H1 (cell line): ENCODE data around the gene OGFR. TPM values are rescaled to one million over a fixed set of nuclear protein-coding genes. Genes with fewer than 3 reads are reported as not detected.

ENCODE experiments used
- CTCF ChIA-PET: fragments of 300-600 bp; sonication (Branson Sonifier 250); formaldehyde crosslinking; loops from one replicate; lab custom pipeline; 2021; ENCODE audit not compliant: partially characterized antibody; lab: Charles Lee
- POLR2A ChIA-PET: fragments of 300-600 bp; sonication (Branson Sonifier 250); formaldehyde crosslinking; loops from one replicate; lab custom pipeline; 2021; ENCODE audit warnings: inconsistent platforms; ENCODE audit not compliant: partially characterized antibody; lab: Charles Lee
- DNase-seq, 2 experiments: peaks; one replicate each; pipeline versions ENCODE4 v3.0.0 to v3.0.0-alpha.2; 2010 to 2022; ENCODE audit warnings: low spot score in 2 of 2, low read depth in 1 of 2, mixed read lengths in 1 of 2
- FAIRE-seq: peaks from 2 replicates; lab custom pipeline; 2011; peaks lifted over from hg19 to GRCh38; lab: Jason Lieb, UNC
- H2AFZ ChIP-seq: 2 replicates; pipeline ENCODE4 v1.8.1; 2012; ENCODE audit warnings: low read length, inconsistent platforms
- H2AK5ac ChIP-seq: 2 replicates; pipeline ENCODE4 v1.6.1; 2013; ENCODE audit warnings: low read depth, low read length
- H2BK120ac ChIP-seq: replicated peaks from 2 replicates; pipeline ENCODE3; 2013; ENCODE audit warnings: low read depth, low read length, inconsistent platforms
- H2BK12ac ChIP-seq: 2 replicates; pipeline ENCODE4 v1.6.1; 2013; ENCODE audit warnings: low read depth, low read length
- H2BK15ac ChIP-seq: 2 replicates; pipeline ENCODE4 v1.6.1; 2013; ENCODE audit warnings: low read length
- H2BK20ac ChIP-seq: 2 replicates; pipeline ENCODE4 v1.6.1; 2013; ENCODE audit warnings: low read length
- H2BK5ac ChIP-seq: 2 replicates; pipeline ENCODE4 v1.6.1; 2013; ENCODE audit warnings: low read depth, low read length
- H3K14ac ChIP-seq: 2 replicates; pipeline ENCODE4 v1.6.1; 2013; ENCODE audit warnings: inconsistent platforms; ENCODE audit not compliant: insufficient read length
- H3K18ac ChIP-seq: 2 replicates; pipeline ENCODE4 v1.6.1; 2013; ENCODE audit warnings: low read length; ENCODE audit errors: extremely low read depth
- H3K23ac ChIP-seq: 2 replicates; pipeline ENCODE4 v1.6.1; 2013; ENCODE audit warnings: inconsistent platforms; ENCODE audit not compliant: insufficient read length
- H3K23me2 ChIP-seq: 2 replicates; pipeline ENCODE4 v1.6.1; 2013; ENCODE audit warnings: low read depth, low read length
- H3K27ac ChIP-seq: 2 replicates; pipeline ENCODE4 v1.6.1; 2011; ENCODE audit warnings: low read depth, low read length, inconsistent platforms
- H3K27me3 ChIP-seq, 4 experiments: replicated peaks in 1 of 4; 1 replicate in 1 of 4; 2 replicates in 3 of 4; pipeline versions ENCODE4 v1.6.1 to v1.8.1; 2011 to 2013; ENCODE audit warnings: low read length in 3 of 4, mild to moderate bottlenecking in 3 of 4, inconsistent platforms in 2 of 4, mixed read lengths in 2 of 4, moderate library complexity in 1 of 4; ENCODE audit not compliant: control insufficient read depth in 3 of 4, insufficient read depth in 3 of 4; ENCODE audit errors: extremely low read depth in 1 of 4
- H3K36me3 ChIP-seq, 4 experiments: 2 replicates each; pipeline versions ENCODE4 v1.6.1 to v1.8.1; 2011 to 2013; ENCODE audit warnings: mild to moderate bottlenecking in 4 of 4, low read length in 3 of 4, moderate library complexity in 2 of 4, control low read depth in 1 of 4, inconsistent platforms in 1 of 4; ENCODE audit not compliant: insufficient read depth in 4 of 4, control insufficient read depth in 2 of 4
- H3K4ac ChIP-seq: replicated peaks from 2 replicates; pipeline ENCODE3; 2013; ENCODE audit warnings: low read length, low read depth, mixed read lengths, inconsistent platforms; ENCODE audit not compliant: insufficient read length
- H3K4me1 ChIP-seq, 4 experiments: replicated peaks in 1 of 4; 1 replicate in 1 of 4; 2 replicates in 3 of 4; pipeline versions ENCODE4 v1.6.1 to v1.8.1; 2011 to 2013; ENCODE audit warnings: low read length in 3 of 4, inconsistent platforms in 2 of 4, mixed read lengths in 1 of 4; ENCODE audit not compliant: insufficient read depth in 4 of 4, control insufficient read depth in 3 of 4
- H3K4me2 ChIP-seq, 2 experiments: 2 replicates each; pipeline versions ENCODE4 v1.6.1 to v1.8.1; 2011 to 2013; ENCODE audit warnings: low read depth in 2 of 2, low read length in 2 of 2, control low read depth in 1 of 2, inconsistent platforms in 1 of 2, mild to moderate bottlenecking in 1 of 2; ENCODE audit not compliant: insufficient read depth in 1 of 2
- H3K4me3 ChIP-seq, 4 experiments: fragments of 200-600, 300-600 bp in 1 of 4; sonication (generic), shearing (Covaris generic), sonication (Bioruptor Twin) in 1 of 4; 2 replicates each; pipeline versions ENCODE4 v1.5.1 to v1.8.1; 2011 to 2016; ENCODE audit warnings: low read length in 4 of 4, low read depth in 3 of 4, control low read depth in 2 of 4, inconsistent platforms in 2 of 4, mild to moderate bottlenecking in 2 of 4, mixed read lengths in 1 of 4, moderate library complexity in 1 of 4; ENCODE audit not compliant: insufficient read depth in 2 of 4; ENCODE audit errors: extremely low read depth in 1 of 4
- H3K56ac ChIP-seq: replicated peaks from 2 replicates; pipeline ENCODE3; 2013; ENCODE audit warnings: low read depth, mild to moderate bottlenecking, mixed read lengths, low read length, inconsistent platforms; ENCODE audit not compliant: insufficient read length
- H3K79me1 ChIP-seq: 2 replicates; pipeline ENCODE4 v1.6.1; 2013; ENCODE audit warnings: low read depth, low read length, control low read depth
- H3K79me2 ChIP-seq, 2 experiments: 2 replicates each; pipeline versions ENCODE4 v1.6.1 to v1.8.1; 2012 to 2013; ENCODE audit warnings: low read length in 2 of 2, mild to moderate bottlenecking in 2 of 2, inconsistent platforms in 1 of 2; ENCODE audit not compliant: insufficient read depth in 2 of 2, control insufficient read depth in 1 of 2
- H3K9ac ChIP-seq, 4 experiments: replicated peaks in 1 of 4; 1 replicate in 1 of 4; 2 replicates in 3 of 4; pipeline versions ENCODE4 v1.6.1 to v1.8.1; 2011 to 2013; ENCODE audit warnings: low read depth in 3 of 4, low read length in 3 of 4, control low read depth in 2 of 4, mild to moderate bottlenecking in 2 of 4, moderate library complexity in 2 of 4, inconsistent platforms in 1 of 4; ENCODE audit errors: extremely low read depth in 1 of 4
- H3K9me3 ChIP-seq, 2 experiments: 2 replicates each; pipeline versions ENCODE4 v1.6.1 to v1.8.1; 2012 to 2013; ENCODE audit warnings: mild to moderate bottlenecking in 2 of 2, moderate library complexity in 2 of 2, control low read depth in 1 of 2, inconsistent platforms in 1 of 2, low read depth in 1 of 2, low read length in 1 of 2, mixed read lengths in 1 of 2; ENCODE audit not compliant: insufficient read depth in 2 of 2
- H4K20me1 ChIP-seq, 2 experiments: replicated peaks in 1 of 2; 2 replicates each; pipeline versions ENCODE3 to v1.8.1; 2011 to 2013; ENCODE audit warnings: inconsistent platforms in 2 of 2, low read length in 2 of 2, mild to moderate bottlenecking in 1 of 2; ENCODE audit not compliant: insufficient read depth in 2 of 2, control insufficient read depth in 1 of 2
- H4K5ac ChIP-seq: 2 replicates; pipeline ENCODE4 v1.6.1; 2013; ENCODE audit warnings: low read length, low read depth, mixed read lengths, inconsistent platforms; ENCODE audit not compliant: insufficient read length
- H4K8ac ChIP-seq: 2 replicates; pipeline ENCODE4 v1.8.0; 2013; ENCODE audit warnings: mild to moderate bottlenecking, moderate library complexity, low read length, inconsistent platforms; ENCODE audit not compliant: insufficient read depth; ENCODE audit errors: extremely low read depth
- H4K91ac ChIP-seq: replicated peaks from 2 replicates; pipeline ENCODE3; 2013; ENCODE audit warnings: low read length, mixed read lengths, inconsistent platforms; ENCODE audit not compliant: insufficient read length
- SP2 ChIP-seq: IDR thresholded peaks from 2 replicates; pipeline ENCODE4 v1.6.1; 2012; ENCODE audit warnings: mild to moderate bottlenecking, low read length, inconsistent platforms
- TEAD4 ChIP-seq: IDR thresholded peaks from 2 replicates; pipeline ENCODE4 v1.6.1; 2012; ENCODE audit warnings: low read depth, low read length, inconsistent platforms, mixed read lengths
- WGBS, 2 experiments: shearing (Covaris generic) in 1 of 2; methylation state at CpG; one replicate each; pipeline versions ENCODE4 v1.1.6 to v1.1.7; 2013 to 2015; ENCODE audit warnings: low lambda C conversion rate in 2 of 2, mixed read lengths in 2 of 2, inconsistent platforms in 1 of 2, low coverage in 1 of 2, missing lambda C conversion rate in 1 of 2; ENCODE audit not compliant: insufficient replicate concordance in 2 of 2, insufficient coverage in 1 of 2, insufficient read length in 1 of 2; ENCODE audit errors: extremely low coverage in 1 of 2, missing lambda C conversion rate in 1 of 2; 5-methylcytosine and 5-hydroxymethylcytosine counted together
- polyA plus RNA-seq, 7 experiments: library from polyadenylated mRNA; depleted of rRNA in 3 of 7; stranded (reverse) in 5 of 7; unstranded in 2 of 7; fragments of >200 nt in 5 of 7; fragments of 200-250 nt in 2 of 7; gene quantifications; 1 replicate in 5 of 7; 2 replicates in 1 of 7; 4 replicates in 1 of 7; pipeline versions ENCODE4 v1.2.1 to v1.2.3, GENCODE V29; 2011 to 2013; ENCODE audit warnings: missing spikeins in 2 of 7, mixed read lengths in 2 of 7
- total RNA-seq: library from RNA; stranded (reverse); fragmentation: NEBNext Ultra II Directional; extraction: Animal tissue kit (Norgen Biotek cat#: 25700); gene quantifications from 2 replicates; pipeline ENCODE4 v1.2.1, GENCODE V29; 2021
- TF ChIP-seq, protein P1 (sequence below): IDR thresholded peaks from 2 replicates; pipeline ENCODE4 v1.6.1; 2012; ENCODE audit warnings: inconsistent platforms

Gene OGFR
- total and polyA plus RNA-seq, 2 of the 8 experiments (the other 6 are each of a cell fraction or from before 2014, with no cell fraction given): 13.9 to 25.1 TPM

DNA sequence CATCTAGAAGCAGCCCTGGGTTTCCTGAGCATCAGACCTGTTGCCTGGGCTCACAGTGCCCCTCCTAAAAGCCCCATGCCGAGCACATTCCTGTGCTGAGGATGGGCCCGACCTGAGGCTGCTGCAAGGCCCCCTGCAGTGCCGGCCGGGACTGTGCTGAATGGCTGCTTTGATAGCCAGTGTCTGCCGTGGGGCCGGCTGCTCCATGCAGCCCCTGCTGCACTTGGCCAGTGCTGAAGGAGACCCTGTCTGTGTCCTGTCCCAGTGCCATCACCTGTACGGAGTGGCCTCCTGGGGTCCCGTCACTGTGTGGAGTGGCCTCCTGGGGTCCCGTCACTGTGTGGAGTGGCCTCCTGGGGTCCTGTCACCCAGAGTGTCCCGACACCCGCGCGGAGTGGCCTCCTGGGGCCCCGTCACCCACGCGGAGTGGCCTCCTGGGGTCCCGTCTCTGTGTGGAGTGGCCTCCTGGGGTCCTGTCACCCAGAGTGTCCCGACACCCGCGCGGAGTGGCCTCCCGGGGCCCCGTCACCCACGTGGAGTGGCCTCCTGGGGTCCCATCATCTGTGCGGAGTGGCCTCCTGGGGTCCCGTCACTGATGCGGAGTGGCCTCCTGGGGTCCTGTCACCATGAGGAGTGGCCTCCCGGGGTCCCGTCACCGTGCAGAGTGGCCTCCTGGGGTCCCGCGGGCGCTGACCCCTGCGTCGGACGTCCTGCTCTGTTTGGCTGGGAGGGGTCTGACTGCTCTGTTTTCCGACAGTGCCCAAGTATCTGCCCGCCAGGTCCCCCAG, 19.2 kb downstream of the OGFR start:
- Histone ChIP-seq H3K36me3 (peaks cover 0 to 5% (median 2%) of the 10 kb centered on the region in 4 experiments; a peak in 4 of 8 replicates), H3K4me3 (no peak overlapping the region), H3K4me2 (no peak overlapping the region), H4K91ac (no peak overlapping the region), H4K20me1 (peaks cover 5 to 8% of the 10 kb centered on the region in 2 experiments), H3K23ac (no peak overlapping the region), H3K27me3 (no peaks in the 10 kb centered on the region), H3K79me2 (no peaks in the 10 kb centered on the region), H3K9me3 (no peaks in the 10 kb centered on the region), H2AK5ac (peak overlapping the region; percentile 16; the same call in 1 of the 2 replicates), H2BK120ac (no peak overlapping the region), H2BK15ac (no peak overlapping the region), H3K4me1 (peaks cover 0 to 19% (median 10%) of the 10 kb centered on the region in 4 experiments; a peak in 5 of 7 replicates), H3K27ac (no peak overlapping the region), H3K18ac (no peak overlapping the region), H3K56ac (no peak overlapping the region), H3K9ac (no peak overlapping the region), H4K8ac (no peak overlapping the region), H4K5ac (no peak overlapping the region), H2BK5ac (peak overlapping the region; percentile 52; the same call in 1 of the 2 replicates), H3K14ac (no peak overlapping the region), H3K4ac (peak overlapping the region; percentile 91), H2BK12ac (no peak overlapping the region), H3K79me1 (no peaks in the 10 kb centered on the region), H3K23me2 (no peaks in the 10 kb centered on the region), H2AFZ (no peak overlapping the region), H2BK20ac (no peak overlapping the region)
- FAIRE-seq (no peak), DNase-seq (peak; percentile 36 to 71)
- ChIA-PET POLR2A (interaction anchor here (0.8 to 2.3 kb wide), 6 partner anchors 8 to 83 kb away, joined by 3 to 20 read pairs (median 9); partner anchors contain the start of gene COL9A3), CTCF (interaction anchor here (0.9 to 3.2 kb wide), 13 partner anchors 8 to 228 kb away, joined by 3 to 27 read pairs (median 5); partner anchors contain the start of gene MRGBP)
- 76% methylated on average over 33 of the region's 38 CpGs; no CpG with 5 or more reads in 1 of the 2 experiments for WGBS, 2 experiments
- TF ChIP-seq, protein P1, sequence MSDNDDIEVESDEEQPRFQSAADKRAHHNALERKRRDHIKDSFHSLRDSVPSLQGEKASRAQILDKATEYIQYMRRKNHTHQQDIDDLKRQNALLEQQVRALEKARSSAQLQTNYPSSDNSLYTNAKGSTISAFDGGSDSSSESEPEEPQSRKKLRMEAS: 0 out of 2 replicates have a peak, but pooled peaks have one; percentile 29
- TF ChIP-seq SP2 (no peak), TEAD4 (peak; percentile 83)
